T-helper 2 cell treated with Interferon-gamma antibody and Interleukin-4, amounts not matched to agents 5 μg/mL and 100 μg/mL, for 36 hours (primary cell): Measurements from ENCODE around the gene ZMIZ1.
"Not testable (repeated sequence)": the region's sequence is repeated elsewhere in the genome, so short reads cannot be mapped to it uniquely, and the experiment has no call there.

Experiments used
- DNase-seq: peaks from one replicate; pipeline ENCODE4 v3.0.0; 2021; ENCODE audit warnings: low spot score
- H3K27ac Mint-ChIP-seq: one replicate; pipeline ENCODE4 v1.8.0; 2021; ENCODE audit warnings: mild to moderate bottlenecking, mixed read lengths
- H3K27me3 Mint-ChIP-seq: one replicate; pipeline ENCODE4 v1.8.0; 2021; ENCODE audit warnings: low read depth, mixed read lengths
- H3K36me3 Mint-ChIP-seq: one replicate; pipeline ENCODE4 v1.8.0; 2021; ENCODE audit warnings: low read depth, mixed read lengths
- H3K4me1 Mint-ChIP-seq: one replicate; pipeline ENCODE4 v1.8.0; 2021; ENCODE audit warnings: low read depth, mixed read lengths
- H3K4me3 Mint-ChIP-seq: one replicate; pipeline ENCODE4 v1.8.0; 2022; ENCODE audit warnings: mild to moderate bottlenecking, moderate library complexity, mixed read lengths
- H3K9me3 Mint-ChIP-seq: one replicate; pipeline ENCODE4 v1.8.0; 2021; ENCODE audit warnings: mixed read lengths

The ZMIZ1 gene

GRCh38 chr10:79027147-79028055 is 41.4 kb upstream of the ZMIZ1 start:
- Mint-ChIP-seq H3K9me3 (no peaks in the 10 kb centered on the region), H3K27me3 (peaks cover 3% of the 10 kb centered on the region), H3K4me3 (no peak overlapping the region), H3K36me3 (no peaks in the 10 kb centered on the region), H3K27ac (no peak overlapping the region), H3K4me1 (peaks cover 13% of the 10 kb centered on the region)
- no peak for DNase-seq

- Mint-ChIP-seq H3K4me3 (no peak overlapping the region), H3K9me3 (no peaks in the 10 kb centered on the region), H3K27me3 (peaks cover 3% of the 10 kb centered on the region), H3K36me3 (no peaks in the 10 kb centered on the region), H3K4me1 (peaks cover 13% of the 10 kb centered on the region), H3K27ac (no peak overlapping the region)
- DNase-seq, result no peak
Measured at GRCh38 chr10:79028056-79028430, 40.7 kb upstream of the ZMIZ1 start.

GRCh38 chr10:79028451-79029010 is 40.2 kb upstream of the ZMIZ1 start:
- no peak for DNase-seq
- Mint-ChIP-seq H3K9me3 (no peaks in the 10 kb centered on the region), H3K36me3 (no peaks in the 10 kb centered on the region), H3K4me1 (peaks cover 14% of the 10 kb centered on the region), H3K27ac (no peak overlapping the region), H3K27me3 (peaks cover 5% of the 10 kb centered on the region), H3K4me3 (no peak overlapping the region)

GRCh38 chr10:79029478-79030390 is 39.0 kb upstream of the ZMIZ1 start:
- Mint-ChIP-seq H3K27me3 (peaks cover 5% of the 10 kb centered on the region), H3K36me3 (no peaks in the 10 kb centered on the region), H3K4me3 (no peak overlapping the region), H3K4me1 (peaks cover 14% of the 10 kb centered on the region), H3K27ac (no peak overlapping the region), H3K9me3 (no peaks in the 10 kb centered on the region)
- DNase-seq, result no peak

- no peaks in the 10 kb centered on the region for H3K36me3 Mint-ChIP-seq
- H3K4me1 Mint-ChIP-seq, result peaks cover 11% of the 10 kb centered on the region
- peaks cover 10% of the 10 kb centered on the region for H3K27me3 Mint-ChIP-seq
- H3K4me3 Mint-ChIP-seq, result no peak overlapping the region
- no peak for DNase-seq
- no peaks in the 10 kb centered on the region for H3K9me3 Mint-ChIP-seq
- H3K27ac Mint-ChIP-seq, result no peak overlapping the region
Measured at GRCh38 chr10:79030705-79031104, 38.1 kb upstream of the ZMIZ1 start.

- no peak overlapping the region for H3K27ac Mint-ChIP-seq
- no peaks in the 10 kb centered on the region for H3K9me3 Mint-ChIP-seq
- H3K27me3 Mint-ChIP-seq, result peaks cover 10% of the 10 kb centered on the region
- H3K36me3 Mint-ChIP-seq, result no peaks in the 10 kb centered on the region
- no peak for DNase-seq
- no peak overlapping the region for H3K4me3 Mint-ChIP-seq
- peaks cover 7% of the 10 kb centered on the region for H3K4me1 Mint-ChIP-seq
Measured at GRCh38 chr10:79031723-79032122, 37.0 kb upstream of the ZMIZ1 start.

- Mint-ChIP-seq H3K4me3 (no peak overlapping the region), H3K27ac (no peak overlapping the region), H3K27me3 (peaks cover 10% of the 10 kb centered on the region)
Measured at GRCh38 chr10:79034271-79034876, 34.4 kb upstream of the ZMIZ1 start.

GRCh38 chr10:79036416-79036815 is 32.4 kb upstream of the ZMIZ1 start:
- H3K4me3 Mint-ChIP-seq, DNase-seq, H3K27ac Mint-ChIP-seq, H3K4me1 Mint-ChIP-seq, H3K9me3 Mint-ChIP-seq, H3K36me3 Mint-ChIP-seq: not testable (repeated sequence)
- H3K27me3 Mint-ChIP-seq, result peaks cover 23% of the 10 kb centered on the region

More at GRCh38 chr10:79034271-79034876, 34.4 kb upstream of the ZMIZ1 start:
- H3K4me1 Mint-ChIP-seq, result peaks cover 1% of the 10 kb centered on the region
- no peak for DNase-seq
- H3K36me3 Mint-ChIP-seq, result no peaks in the 10 kb centered on the region
- H3K9me3 Mint-ChIP-seq, result no peaks in the 10 kb centered on the region

- H3K36me3 Mint-ChIP-seq, result no peaks in the 10 kb centered on the region
- DNase-seq, result no peak
- no peak overlapping the region for H3K4me3 Mint-ChIP-seq
- no peaks in the 10 kb centered on the region for H3K9me3 Mint-ChIP-seq
- peaks cover 15% of the 10 kb centered on the region for H3K4me1 Mint-ChIP-seq
- no peak overlapping the region for H3K27ac Mint-ChIP-seq
- peaks cover 37% of the 10 kb centered on the region for H3K27me3 Mint-ChIP-seq
Measured at GRCh38 chr10:79038104-79038840, 30.5 kb upstream of the ZMIZ1 start.

GRCh38 chr10:79038841-79039201 is 29.9 kb upstream of the ZMIZ1 start:
- no peak for DNase-seq
- Mint-ChIP-seq H3K4me1 (peaks cover 18% of the 10 kb centered on the region), H3K27me3 (peaks cover 37% of the 10 kb centered on the region), H3K27ac (no peak overlapping the region), H3K9me3 (no peaks in the 10 kb centered on the region), H3K36me3 (no peaks in the 10 kb centered on the region), H3K4me3 (no peak overlapping the region)

- Mint-ChIP-seq H3K4me1 (peaks cover 30% of the 10 kb centered on the region), H3K27ac (no peak overlapping the region), H3K4me3 (no peak overlapping the region), H3K36me3 (no peaks in the 10 kb centered on the region), H3K9me3 (no peaks in the 10 kb centered on the region), H3K27me3 (peaks cover 31% of the 10 kb centered on the region)
- DNase-seq, result no peak
Measured at GRCh38 chr10:79042639-79043411, 25.9 kb upstream of the ZMIZ1 start.

GRCh38 chr10:79044036-79044632 is 24.6 kb upstream of the ZMIZ1 start:
- Mint-ChIP-seq H3K4me1 (peaks cover 40% of the 10 kb centered on the region), H3K27ac (no peak overlapping the region), H3K36me3 (no peaks in the 10 kb centered on the region), H3K27me3 (peaks cover 31% of the 10 kb centered on the region), H3K9me3 (no peaks in the 10 kb centered on the region), H3K4me3 (no peak overlapping the region)
- DNase-seq, result no peak
